K562 (cell line): ENCODE data around the gene TSPYL6. TPM values are rescaled to one million over a fixed set of nuclear protein-coding genes. Genes with fewer than 3 reads are reported as not detected.

Experiments used
- CREB5 ChIP-seq: fragments of 250-450 bp; sonication (Bioruptor Pico); IDR thresholded peaks from 2 replicates; pipeline ENCODE4 v1.5.0; 2020; ENCODE audit warnings: mild to moderate bottlenecking
- CTCF ChIP-seq, 3 experiments: IDR thresholded peaks in 2 of 3; conservative IDR thresholded peaks in 1 of 3; 2 replicates each; pipeline ENCODE4 v1.5.1; 2011 to 2012; ENCODE audit warnings: low read length in 3 of 3, mild to moderate bottlenecking in 3 of 3, control low read depth in 2 of 3, improper control_type of control experiment in 1 of 3, inconsistent platforms in 1 of 3, low read depth in 1 of 3, mixed read lengths in 1 of 3, moderate library complexity in 1 of 3; ENCODE audit not compliant: insufficient read depth in 2 of 3
- GATAD2B ChIP-seq: fragments of 450-650 bp; IDR thresholded peaks from 2 replicates; pipeline ENCODE4 v1.6.1; 2017; ENCODE audit warnings: mild to moderate bottlenecking, borderline replicate concordance
- KAT7 ChIP-seq: sonication (generic); formaldehyde crosslinking; IDR thresholded peaks from 2 replicates; pipeline ENCODE4 v1.8.0; 2022; ENCODE audit warnings: missing genetic modification reagents, mild to moderate bottlenecking, borderline replicate concordance
- MECOM ChIP-seq: fragments of 250-450 bp; sonication (Bioruptor Pico); IDR thresholded peaks from 2 replicates; pipeline ENCODE4 v1.8.0; 2022; ENCODE audit warnings: inconsistent platforms
- MNT ChIP-seq, 2 experiments: fragments of 450-650 bp; conservative IDR thresholded peaks; 2 replicates each; pipeline ENCODE4 v1.6.1; 2017; ENCODE audit warnings: mild to moderate bottlenecking in 2 of 2, moderate library complexity in 2 of 2
- MYBL2 ChIP-seq, 2 experiments: fragments of 450-650 bp in 1 of 2; sonication (generic) in 1 of 2; formaldehyde crosslinking in 1 of 2; IDR thresholded peaks; 2 replicates each; pipeline versions ENCODE4 v1.6.1 to v1.8.1; 2017 to 2022; ENCODE audit warnings: borderline replicate concordance in 1 of 2, inconsistent platforms in 1 of 2, low read depth in 1 of 2, mild to moderate bottlenecking in 1 of 2, missing genetic modification reagents in 1 of 2, moderate library complexity in 1 of 2
- POLR2A ChIP-seq: fragments of 450-650 bp; conservative IDR thresholded peaks from 2 replicates; pipeline ENCODE4 v1.6.1; 2016
- REST ChIP-seq, 2 experiments: fragments of 450-650 bp; formaldehyde crosslinking in 1 of 2; IDR thresholded peaks; 2 replicates each; pipeline versions ENCODE4 v1.4.0 to v1.6.1; 2014 to 2020; ENCODE audit warnings: mild to moderate bottlenecking in 2 of 2, borderline replicate concordance in 1 of 2, low read depth in 1 of 2
- TAF1 ChIP-seq: IDR thresholded peaks from 2 replicates; pipeline ENCODE4 v1.6.1; 2011; ENCODE audit warnings: mild to moderate bottlenecking, low read length, moderate library complexity; ENCODE audit not compliant: insufficient read depth, control insufficient read depth, severe bottlenecking; ENCODE audit errors: extremely low read depth
- ZNF217 ChIP-seq: sonication (generic); formaldehyde crosslinking; IDR thresholded peaks from 2 replicates; pipeline ENCODE4 v1.8.0; 2022; ENCODE audit warnings: mild to moderate bottlenecking, missing genetic modification reagents
- ZNF311 ChIP-seq: fragments of 250-450 bp; sonication (Bioruptor Pico); IDR thresholded peaks from 2 replicates; pipeline ENCODE4 v1.4.0; 2020; ENCODE audit warnings: mild to moderate bottlenecking, moderate library complexity
- ZNF717 ChIP-seq: fragments of 250-450 bp; sonication (Bioruptor Pico); IDR thresholded peaks from 2 replicates; pipeline ENCODE4 v1.5.0; 2021
- ZZZ3 ChIP-seq: fragments of 450-650 bp; IDR thresholded peaks from 2 replicates; pipeline ENCODE4 v1.6.1; 2016; ENCODE audit warnings: antibody characterized with exemption, mild to moderate bottlenecking, moderate library complexity
- polyA plus RNA-seq, 8 experiments: library from polyadenylated mRNA; depleted of rRNA in 4 of 8; stranded (reverse) in 5 of 8; unstranded in 3 of 8; fragments of >200 nt; fragmentation: Nextera tagmentation in 2 of 8; fragmentation: Illumina TruSeq in 1 of 8; extraction: Ambion mirVana in 2 of 8; extraction: Trizol in 1 of 8; gene quantifications; 2 replicates each; pipeline versions ENCODE4 v1.2.1 to v1.2.3, GENCODE V29; 2011 to 2014; ENCODE audit warnings: inconsistent platforms in 1 of 8, missing spikeins in 1 of 8
- total RNA-seq, 7 experiments: library from RNA; depleted of rRNA in 6 of 7; stranded (reverse); fragments of >200 nt in 6 of 7; fragmentation: Illumina TruSeq in 2 of 7; extraction: Trizol in 2 of 7; gene quantifications; 2 replicates each; pipeline versions ENCODE4 v1.2.1 to v1.2.3, GENCODE V29; 2011 to 2021; ENCODE audit warnings: low replicate concordance in 1 of 7

TSPYL6 gene
- total and polyA plus RNA-seq, 9 of the 15 experiments (the other 6 are each of a cell fraction or from before 2014, with no cell fraction given) = 1.5 to 10.1 (median 7.6) TPM

- no peak for TF ChIP-seq MECOM
- TF ChIP-seq MYBL2 (IDR thresholded peaks at IDR 0.05; ENCODE audit: low read depth) = no peak
- no peak for TF ChIP-seq MYBL2 (CRISPR knock-in tag; IDR thresholded peaks at IDR 0.05; ENCODE audit: borderline replicate concordance)
- no peak for TF ChIP-seq ZZZ3
- TF ChIP-seq ZNF717 (CRISPR knock-in tag) = no peak
- TF ChIP-seq TAF1 = peak; percentile 39
- no peak for TF ChIP-seq REST (IDR thresholded peaks at IDR 0.05; ENCODE audit: borderline replicate concordance)
- no peak for TF ChIP-seq REST (CRISPR knock-in tag; IDR thresholded peaks at IDR 0.05; ENCODE audit: low read depth)
- TF ChIP-seq KAT7 (CRISPR knock-in tag) = no peak
- peak in 1 of 2 experiments; percentile 32; a peak in 1 of 4 replicates for TF ChIP-seq MNT (conservative IDR thresholded peaks at IDR 0.05)
- peak in 1 of 3 experiments; percentile 21; a peak in 1 of 6 replicates for TF ChIP-seq CTCF (IDR thresholded peaks at IDR 0.05 in 2 of 3, conservative IDR thresholded peaks at IDR 0.05 in 1 of 3; ENCODE audit: insufficient read depth in 2 of 3, low read depth in 1 of 3, low read length in 3 of 3)
- TF ChIP-seq ZNF217 (CRISPR knock-in tag) = no peak
- no peak for TF ChIP-seq CREB5 (CRISPR knock-in tag)
- TF ChIP-seq POLR2A = peak; percentile 77
- TF ChIP-seq ZNF311 (CRISPR knock-in tag) = no peak
- TF ChIP-seq GATAD2B = no peak
Measured at GRCh38 chr2:54256091-54256694, at the start of gene TSPYL6 (continued).
